22Rv1 (cell line): ENCODE data around the gene RAP1GAP.

Source experiments
- CTCF ChIP-seq: fragments of 450-650 bp; IDR thresholded peaks from 2 replicates; pipeline ENCODE4 v1.5.1; 2017; ENCODE audit warnings: mild to moderate bottlenecking
- ZFX ChIP-seq: fragments of 450-650 bp; IDR thresholded peaks from 2 replicates; pipeline ENCODE4 v1.6.1; 2017; ENCODE audit warnings: antibody characterized with exemption, borderline replicate concordance

- TF ChIP-seq CTCF (no peak), ZFX (no peak)
Measured at GRCh38 chr1:21590934-21591333, 78.2 kb downstream of the RAP1GAP start.
